CD14-positive monocyte (primary cell): Measurements from ENCODE around the gene TECPR1. TPM values are rescaled to one million over a fixed set of nuclear protein-coding genes. Genes with fewer than 3 reads are reported as not detected.
A peak's percentile ranks its signal among the peaks of the same experiment; 100 is the strongest.

Experiments used
- DNase-seq, 3 donors: peaks; one replicate each; pipeline ENCODE4 v3.0.0-alpha.2; 2011 to 2022
- H2AFZ ChIP-seq: 2 replicates; pipeline ENCODE4 v1.6.0; 2012; ENCODE audit warnings: mild to moderate bottlenecking, low read depth, low read length, inconsistent platforms; ENCODE audit not compliant: insufficient read depth, poor library complexity, severe bottlenecking
- H3K27ac ChIP-seq, 2 donors: 1 replicate in 1 of 2; 2 replicates in 1 of 2; pipeline ENCODE4 v1.5.1; 2012 to 2013; ENCODE audit warnings: low read length in 2 of 2, control low read depth in 1 of 2, inconsistent platforms in 1 of 2, low read depth in 1 of 2, mild to moderate bottlenecking in 1 of 2
- H3K27me3 ChIP-seq, 2 donors: one replicate each; pipeline versions ENCODE4 v1.6.0 to v1.6.1; 2011 to 2013; ENCODE audit warnings: low read length in 2 of 2; ENCODE audit not compliant: control insufficient read depth in 2 of 2, insufficient read depth in 2 of 2
- H3K36me3 ChIP-seq, 2 donors: replicated peaks in 1 of 2; 1 replicate in 1 of 2; 2 replicates in 1 of 2; pipeline versions ENCODE4 v1.5.1 to v1.6.1; 2012 to 2013; ENCODE audit warnings: low read length in 2 of 2, control low read depth in 1 of 2, inconsistent platforms in 1 of 2, mild to moderate bottlenecking in 1 of 2; ENCODE audit not compliant: insufficient read depth in 2 of 2, control insufficient read depth in 1 of 2
- H3K4me1 ChIP-seq, 2 donors: 1 replicate in 1 of 2; 2 replicates in 1 of 2; pipeline versions ENCODE4 v1.5.1 to v1.6.1; 2012 to 2013; ENCODE audit warnings: low read length in 2 of 2, control low read depth in 1 of 2, inconsistent platforms in 1 of 2, mild to moderate bottlenecking in 1 of 2, moderate library complexity in 1 of 2; ENCODE audit not compliant: insufficient read depth in 2 of 2, control insufficient read depth in 1 of 2
- H3K4me2 ChIP-seq: replicated peaks from 2 replicates; pipeline ENCODE3; 2012; ENCODE audit warnings: low read length, moderate library complexity, mild to moderate bottlenecking; ENCODE audit not compliant: poor library complexity, severe bottlenecking; ENCODE audit errors: extremely low read depth
- H3K4me3 ChIP-seq, 3 experiments: fragments of 200-600 bp in 1 of 3; sonication (generic) in 1 of 3; replicated peaks in 1 of 3; 1 replicate in 2 of 3; 2 replicates in 1 of 3; pipeline ENCODE4 v1.5.1; 2011 to 2013; ENCODE audit warnings: low read length in 3 of 3, mild to moderate bottlenecking in 3 of 3, control low read depth in 2 of 3, low read depth in 2 of 3, inconsistent platforms in 1 of 3, moderate library complexity in 1 of 3
- H3K79me2 ChIP-seq: 2 replicates; pipeline ENCODE4 v1.6.0; 2012; ENCODE audit warnings: mild to moderate bottlenecking, control low read depth, inconsistent platforms, low read length, moderate library complexity; ENCODE audit not compliant: insufficient read depth
- H3K9ac ChIP-seq: 2 replicates; pipeline ENCODE4 v1.6.0; 2017; ENCODE audit warnings: low read length, mild to moderate bottlenecking; ENCODE audit not compliant: insufficient read depth, poor library complexity, severe bottlenecking
- H3K9me3 ChIP-seq, 2 donors: replicated peaks in 1 of 2; 1 replicate in 1 of 2; 2 replicates in 1 of 2; pipeline versions ENCODE4 v1.5.1 to v1.6.1; 2012 to 2013; ENCODE audit warnings: low read length in 2 of 2, control low read depth in 1 of 2; ENCODE audit not compliant: control insufficient read depth in 1 of 2, insufficient read depth in 1 of 2
- H4K20me1 ChIP-seq: 2 replicates; pipeline ENCODE4 v1.6.0; 2012; ENCODE audit warnings: mild to moderate bottlenecking, low read length, control low read depth, moderate library complexity; ENCODE audit not compliant: insufficient read depth
- H3K27ac Mint-ChIP-seq, 7 donors: one replicate each; pipeline ENCODE4 v1.8.0; 2020; ENCODE audit warnings: mild to moderate bottlenecking in 7 of 7, mixed read lengths in 7 of 7, moderate library complexity in 6 of 7, inconsistent platforms in 2 of 7
- H3K27me3 Mint-ChIP-seq, 3 donors: one replicate each; pipeline ENCODE4 v1.8.0; 2021 to 2022; ENCODE audit warnings: low read depth in 3 of 3, mild to moderate bottlenecking in 3 of 3, mixed read lengths in 3 of 3, moderate library complexity in 3 of 3, inconsistent platforms in 1 of 3
- H3K36me3 Mint-ChIP-seq, 2 donors: one replicate each; pipeline ENCODE4 v1.8.0; 2020; ENCODE audit warnings: mixed read lengths in 2 of 2, inconsistent platforms in 1 of 2, mild to moderate bottlenecking in 1 of 2
- H3K4me1 Mint-ChIP-seq: one replicate; pipeline ENCODE4 v1.8.0; 2020; ENCODE audit warnings: mild to moderate bottlenecking, mixed read lengths
- H3K4me3 Mint-ChIP-seq, 2 donors: one replicate each; pipeline ENCODE4 v1.8.0; 2020; ENCODE audit warnings: mild to moderate bottlenecking in 2 of 2, mixed read lengths in 2 of 2, moderate library complexity in 1 of 2
- H3K9me3 Mint-ChIP-seq, 7 donors: one replicate each; pipeline ENCODE4 v1.8.0; 2020 to 2022; ENCODE audit warnings: mixed read lengths in 7 of 7, mild to moderate bottlenecking in 6 of 7, moderate library complexity in 6 of 7, inconsistent platforms in 2 of 7
- WGBS: methylation state at CpG from one replicate; pipeline ENCODE4 v1.1.5; 2013; ENCODE audit warnings: missing lambda C conversion rate; ENCODE audit not compliant: insufficient coverage; 5-methylcytosine and 5-hydroxymethylcytosine counted together
- intact Hi-C, 2 donors: fragments of 100-400 bp; cut with micrococcal nuclease; formaldehyde crosslinking; loops; one replicate each; pipeline versions ENCODE4 v1.15.0 to v1.15.1; 2023
- polyA plus RNA-seq, 3 donors: library from polyadenylated mRNA; depleted of rRNA in 1 of 3; unstranded in 2 of 3; stranded (reverse) in 1 of 3; fragments of 300-500 nt in 2 of 3; fragments of >200 nt in 1 of 3; fragmentation: Illumina TruSeq in 2 of 3; gene quantifications; 1 replicate in 2 of 3; 2 replicates in 1 of 3; pipeline ENCODE4 v1.2.3, GENCODE V29; 2012 to 2021
- TF ChIP-seq, protein P1 (sequence below): fragments of 200-600 bp; IDR thresholded peaks from one replicate; pipeline ENCODE4 v1.8.0; 2022; ENCODE audit warnings: antibody characterized with exemption, mild to moderate bottlenecking

Gene TECPR1
- polyA plus RNA-seq, 3 donors: 5.7 to 20.0 (median 10.2) TPM

DNA sequence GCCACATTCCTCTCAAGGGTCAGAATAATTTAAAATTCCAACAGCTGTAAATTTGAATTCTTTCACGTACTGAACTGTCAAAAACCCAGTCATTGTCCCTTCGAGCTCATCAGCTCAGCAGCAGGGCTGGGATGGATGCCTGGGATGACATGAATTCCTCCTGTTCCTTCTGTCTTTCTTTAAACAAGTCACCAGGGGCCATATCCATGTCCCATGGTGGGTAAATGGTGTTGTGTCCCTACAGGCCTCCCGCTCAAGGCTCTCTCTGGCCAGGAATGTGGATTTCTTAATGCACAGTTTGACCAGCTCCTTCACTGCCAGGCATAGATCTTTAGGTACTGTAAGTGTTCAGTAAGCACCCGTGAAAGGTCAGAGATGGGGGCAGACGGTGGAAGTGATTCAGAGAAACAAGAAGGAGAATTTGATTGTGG, 13.8 kb upstream of the TECPR1 start:
- no peak for DNase-seq
- no peaks in the 10 kb centered on the region for H3K9me3 Mint-ChIP-seq
- Histone ChIP-seq H3K4me1 (peaks cover 0 to 4% of the 10 kb centered on the region in 2 donors), H4K20me1 (peaks cover 15% of the 10 kb centered on the region), H2AFZ (no peak overlapping the region), H3K4me3 (no peak overlapping the region), H3K9me3 (no peaks in the 10 kb centered on the region), H3K9ac (no peak overlapping the region), H3K27ac (no peak overlapping the region), H3K4me2 (no peak overlapping the region), H3K79me2 (no peaks in the 10 kb centered on the region), H3K36me3 (peaks cover 8 to 11% of the 10 kb centered on the region in 2 donors), H3K27me3 (no peaks in the 10 kb centered on the region)
- intact Hi-C loops: no loop called here
- TF ChIP-seq, protein P1, sequence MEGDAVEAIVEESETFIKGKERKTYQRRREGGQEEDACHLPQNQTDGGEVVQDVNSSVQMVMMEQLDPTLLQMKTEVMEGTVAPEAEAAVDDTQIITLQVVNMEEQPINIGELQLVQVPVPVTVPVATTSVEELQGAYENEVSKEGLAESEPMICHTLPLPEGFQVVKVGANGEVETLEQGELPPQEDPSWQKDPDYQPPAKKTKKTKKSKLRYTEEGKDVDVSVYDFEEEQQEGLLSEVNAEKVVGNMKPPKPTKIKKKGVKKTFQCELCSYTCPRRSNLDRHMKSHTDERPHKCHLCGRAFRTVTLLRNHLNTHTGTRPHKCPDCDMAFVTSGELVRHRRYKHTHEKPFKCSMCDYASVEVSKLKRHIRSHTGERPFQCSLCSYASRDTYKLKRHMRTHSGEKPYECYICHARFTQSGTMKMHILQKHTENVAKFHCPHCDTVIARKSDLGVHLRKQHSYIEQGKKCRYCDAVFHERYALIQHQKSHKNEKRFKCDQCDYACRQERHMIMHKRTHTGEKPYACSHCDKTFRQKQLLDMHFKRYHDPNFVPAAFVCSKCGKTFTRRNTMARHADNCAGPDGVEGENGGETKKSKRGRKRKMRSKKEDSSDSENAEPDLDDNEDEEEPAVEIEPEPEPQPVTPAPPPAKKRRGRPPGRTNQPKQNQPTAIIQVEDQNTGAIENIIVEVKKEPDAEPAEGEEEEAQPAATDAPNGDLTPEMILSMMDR: no peak
- peaks cover 6% of the 10 kb centered on the region for H3K4me1 Mint-ChIP-seq
- peaks cover 9 to 40% of the 10 kb centered on the region in 2 donors for H3K36me3 Mint-ChIP-seq
- no peak overlapping the region for H3K4me3 Mint-ChIP-seq
- H3K27me3 Mint-ChIP-seq: peaks cover 0 to 5% (median 0%) of the 10 kb centered on the region in 3 donors
- WGBS: 95% methylated on average over 3 of the region's 5 CpGs
- H3K27ac Mint-ChIP-seq: peak overlapping the region in 5 of 7 donors; percentile 0 to 72 (median 50)

DNA sequence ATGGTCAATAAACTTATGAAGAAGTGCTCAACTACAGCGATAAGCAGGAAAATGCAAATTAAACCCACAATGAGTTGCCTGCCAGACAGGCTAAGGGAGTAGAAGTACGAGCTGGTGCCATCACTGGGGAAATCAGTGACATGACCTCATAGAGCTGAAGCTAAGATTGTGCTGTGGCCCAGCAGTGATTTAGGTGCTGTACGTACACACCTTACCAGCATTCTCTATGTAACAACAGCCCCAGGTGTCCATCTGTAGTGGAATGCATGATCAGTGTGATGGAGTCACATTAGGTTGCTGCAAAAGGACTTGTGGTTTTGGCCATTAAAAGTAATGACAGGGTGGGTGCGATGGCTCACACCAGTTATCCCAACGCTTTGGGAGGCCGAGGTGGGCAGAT, 5.7 kb upstream of the TECPR1 start:
- H3K9me3 ChIP-seq: no peaks in the 10 kb centered on the region
- TF ChIP-seq, protein P1: no peak
- peaks cover 31 to 63% of the 10 kb centered on the region in 2 donors for H3K36me3 Mint-ChIP-seq
- no peak for DNase-seq
- no peaks in the 10 kb centered on the region for H3K27me3 ChIP-seq
- peaks cover 26% of the 10 kb centered on the region for H4K20me1 ChIP-seq
- H3K4me3 Mint-ChIP-seq: no peak overlapping the region
- H3K4me2 ChIP-seq: no peak overlapping the region
- intact Hi-C loops: loop anchor here in 1 of 2 donors (10.0 kb wide), 1 partner anchor 123 kb away; no protein-coding TSS in a partner anchor
- H3K27ac Mint-ChIP-seq: peak overlapping the region in 1 of 7 donors; percentile 44
- H3K4me1 Mint-ChIP-seq: peaks cover 15% of the 10 kb centered on the region
- peaks cover 26% of the 10 kb centered on the region for H3K79me2 ChIP-seq
- no peak overlapping the region for H2AFZ ChIP-seq
- peaks cover 0 to 4% (median 0%) of the 10 kb centered on the region in 7 donors for H3K9me3 Mint-ChIP-seq
- no peak overlapping the region for H3K4me3 ChIP-seq
- H3K4me1 ChIP-seq: peaks cover 8 to 9% of the 10 kb centered on the region in 2 donors
- no peak overlapping the region for H3K9ac ChIP-seq
- WGBS: 85% methylated on average over 5 of the region's 6 CpGs
- H3K27ac ChIP-seq: no peak overlapping the region
- peaks cover 0 to 3% (median 0%) of the 10 kb centered on the region in 3 donors for H3K27me3 Mint-ChIP-seq
- peaks cover 23 to 42% of the 10 kb centered on the region in 2 donors for H3K36me3 ChIP-seq
